Naive B cell (primary cell): ENCODE results near the gene FAM3C. TPM values are rescaled to one million over a fixed set of nuclear protein-coding genes. Genes with fewer than 3 reads are reported as not detected.

Experiments used
- ATAC-seq, 2 donors: fragments of 150-1000 bp; cut with Tn5 transposase; 2 replicates each; pipeline ENCODE4 v1.10.0; 2021; ENCODE audit warnings: low read depth in 2 of 2, mild to moderate bottlenecking in 2 of 2, moderate library complexity in 2 of 2
- DNase-seq: peaks from one replicate; pipeline ENCODE4 v3.0.0; 2022
- H3K27ac Mint-ChIP-seq, 6 donors: one replicate each; pipeline ENCODE4 v1.8.0; 2020 to 2022; ENCODE audit warnings: mild to moderate bottlenecking in 6 of 6, mixed read lengths in 6 of 6, moderate library complexity in 5 of 6, inconsistent platforms in 2 of 6
- H3K27me3 Mint-ChIP-seq, 3 donors: one replicate each; pipeline ENCODE4 v1.8.0; 2021 to 2022; ENCODE audit warnings: mixed read lengths in 3 of 3, mild to moderate bottlenecking in 1 of 3
- H3K36me3 Mint-ChIP-seq, 2 donors: one replicate each; pipeline ENCODE4 v1.8.0; 2020 to 2022; ENCODE audit warnings: mixed read lengths in 2 of 2, inconsistent platforms in 1 of 2, mild to moderate bottlenecking in 1 of 2
- H3K4me1 Mint-ChIP-seq, 3 donors: one replicate each; pipeline ENCODE4 v1.8.0; 2020 to 2022; ENCODE audit warnings: mixed read lengths in 3 of 3, inconsistent platforms in 1 of 3, mild to moderate bottlenecking in 1 of 3, moderate library complexity in 1 of 3
- H3K4me3 Mint-ChIP-seq, 8 donors: one replicate each; pipeline ENCODE4 v1.8.0; 2020 to 2022; ENCODE audit warnings: mild to moderate bottlenecking in 8 of 8, mixed read lengths in 8 of 8, moderate library complexity in 8 of 8, inconsistent platforms in 2 of 8
- H3K9me3 Mint-ChIP-seq, 7 donors: one replicate each; pipeline ENCODE4 v1.8.0; 2020 to 2022; ENCODE audit warnings: mixed read lengths in 7 of 7, mild to moderate bottlenecking in 5 of 7, inconsistent platforms in 2 of 7, moderate library complexity in 1 of 7
- polyA plus RNA-seq, 6 donors: library from polyadenylated mRNA; unstranded; fragments of 300-500 nt; fragmentation: Illumina TruSeq; gene quantifications; one replicate each; pipeline ENCODE4 v1.2.3, GENCODE V29; 2021; ENCODE audit warnings: low read depth in 6 of 6

Gene FAM3C
- polyA plus RNA-seq, 6 donors from 2014 or later = 79.8 to 115 (median 101) TPM

- ATAC-seq (no peak), DNase-seq (no peak)
- Mint-ChIP-seq H3K4me3 (no peak overlapping the region), H3K27ac (peak overlapping the region in 2 of 6 donors; percentile 47 to 80), H3K9me3 (peaks cover 4 to 22% (median 10%) of the 10 kb centered on the region in 7 donors), H3K4me1 (peaks cover 13 to 29% (median 24%) of the 10 kb centered on the region in 3 donors), H3K36me3 (peaks cover 36 to 64% of the 10 kb centered on the region in 2 donors), H3K27me3 (no peaks in the 10 kb centered on the region)
Measured at GRCh38 chr7:121307021-121307574, 89.0 kb downstream of the FAM3C start.

DNA sequence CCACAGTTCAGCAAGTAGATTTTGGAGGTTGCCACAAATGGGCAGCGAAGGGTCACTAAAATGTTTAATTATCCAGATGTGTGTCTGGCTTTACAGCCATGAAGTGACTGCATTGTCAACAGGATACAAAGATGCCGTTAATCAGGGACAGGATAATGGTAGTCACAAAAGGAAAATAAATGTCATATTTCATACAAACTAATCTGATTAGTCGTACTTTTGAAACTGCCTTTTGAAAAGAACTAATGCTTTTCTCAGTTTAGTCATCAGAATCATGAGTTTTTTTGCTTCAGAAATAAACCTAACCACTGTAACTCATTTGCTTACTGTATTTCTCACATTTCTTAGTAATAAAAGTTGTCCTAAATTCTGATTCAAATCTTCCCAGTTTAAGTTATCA, 89.5 kb downstream of the FAM3C start:
- H3K9me3 Mint-ChIP-seq = peaks cover 4 to 22% (median 10%) of the 10 kb centered on the region in 7 donors
- no peak for DNase-seq
- H3K27me3 Mint-ChIP-seq = no peaks in the 10 kb centered on the region
- peak overlapping the region in 3 of 6 donors; percentile 12 to 30 (median 16) for H3K27ac Mint-ChIP-seq
- H3K4me3 Mint-ChIP-seq = no peak overlapping the region
- ATAC-seq = no peak
- H3K4me1 Mint-ChIP-seq = peaks cover 18 to 34% (median 28%) of the 10 kb centered on the region in 3 donors
- H3K36me3 Mint-ChIP-seq = peaks cover 36 to 64% of the 10 kb centered on the region in 2 donors

DNA sequence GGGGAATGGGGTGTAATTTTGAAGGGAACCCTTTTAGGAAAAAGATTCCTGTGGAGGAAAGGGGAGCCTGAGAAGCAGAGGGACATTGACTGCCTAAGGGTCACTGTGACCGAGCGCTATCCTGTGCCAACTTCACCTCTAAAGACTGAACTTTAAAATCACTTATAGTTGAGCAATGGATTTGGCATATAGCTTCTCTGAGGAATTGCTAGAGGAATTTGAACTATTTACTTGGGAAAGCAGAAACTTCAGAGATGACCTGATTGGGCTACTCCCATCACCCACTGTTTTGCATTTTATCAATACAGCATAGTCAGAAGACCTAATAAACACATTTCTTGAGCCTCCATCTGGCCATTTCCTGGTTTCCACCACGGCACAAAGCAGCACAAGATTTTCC, 91.0 kb downstream of the FAM3C start:
- H3K4me3 Mint-ChIP-seq = no peak overlapping the region
- no peaks in the 10 kb centered on the region for H3K27me3 Mint-ChIP-seq
- ATAC-seq (no peak), DNase-seq (no peak)
- H3K9me3 Mint-ChIP-seq = peaks cover 2 to 11% (median 8%) of the 10 kb centered on the region in 7 donors
- H3K36me3 Mint-ChIP-seq = peaks cover 24 to 51% of the 10 kb centered on the region in 2 donors
- H3K4me1 Mint-ChIP-seq = peaks cover 19 to 38% (median 27%) of the 10 kb centered on the region in 3 donors
- peak overlapping the region in 1 of 6 donors; percentile 21 for H3K27ac Mint-ChIP-seq

GRCh38 chr7:121304102-121304658, 91.9 kb downstream of the FAM3C start:
- H3K27me3 Mint-ChIP-seq = no peaks in the 10 kb centered on the region
- peaks cover 2 to 6% (median 4%) of the 10 kb centered on the region in 7 donors for H3K9me3 Mint-ChIP-seq
- H3K27ac Mint-ChIP-seq = no peak overlapping the region
- H3K36me3 Mint-ChIP-seq = peaks cover 21 to 42% of the 10 kb centered on the region in 2 donors
- DNase-seq = no peak
- no peak for ATAC-seq
- no peak overlapping the region for H3K4me3 Mint-ChIP-seq
- peaks cover 20 to 38% (median 23%) of the 10 kb centered on the region in 3 donors for H3K4me1 Mint-ChIP-seq

DNA sequence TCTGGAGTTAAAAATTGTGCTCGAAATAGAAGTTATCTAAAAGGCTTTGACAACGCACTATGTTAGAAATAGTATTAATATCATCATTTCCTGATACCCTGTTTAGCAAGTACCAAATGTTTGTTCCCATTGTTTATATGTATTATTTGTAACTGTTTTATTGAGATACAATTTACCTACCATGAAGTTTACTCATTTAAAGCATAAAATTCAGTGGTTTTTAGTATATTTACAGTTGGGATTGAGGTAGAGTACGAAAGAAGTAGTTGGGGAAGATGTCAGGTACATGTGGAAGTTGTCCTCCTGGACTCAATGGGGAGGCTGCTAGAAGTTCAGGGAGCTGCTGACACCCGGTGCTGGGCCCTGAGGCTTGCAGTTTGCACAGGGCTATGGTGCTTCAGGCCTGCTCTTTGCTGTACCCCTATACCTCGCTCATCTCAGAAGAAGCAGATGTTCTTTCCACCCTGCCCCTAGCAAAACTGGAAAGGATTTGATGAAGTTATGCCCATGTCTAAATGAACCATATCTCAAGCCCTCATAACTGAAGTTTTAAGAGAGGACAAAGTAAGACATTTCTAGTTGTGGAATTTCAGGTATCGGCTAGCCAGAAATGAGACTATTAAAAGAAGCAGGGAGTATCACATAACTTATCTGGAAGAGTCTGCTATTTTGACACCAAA, 92.5 kb downstream of the FAM3C start:
- ATAC-seq = no peak
- peaks cover 2 to 6% (median 4%) of the 10 kb centered on the region in 7 donors for H3K9me3 Mint-ChIP-seq
- no peaks in the 10 kb centered on the region for H3K27me3 Mint-ChIP-seq
- peaks cover 14 to 36% of the 10 kb centered on the region in 2 donors for H3K36me3 Mint-ChIP-seq
- no peak overlapping the region for H3K4me3 Mint-ChIP-seq
- no peak for DNase-seq
- H3K4me1 Mint-ChIP-seq = peaks cover 20 to 38% (median 23%) of the 10 kb centered on the region in 3 donors
- H3K27ac Mint-ChIP-seq = no peak overlapping the region

GRCh38 chr7:121302214-121302745, 93.8 kb downstream of the FAM3C start:
- Mint-ChIP-seq H3K36me3 (peaks cover 11 to 32% of the 10 kb centered on the region in 2 donors), H3K4me1 (peaks cover 20 to 35% (median 22%) of the 10 kb centered on the region in 3 donors), H3K9me3 (peaks cover 2 to 6% (median 4%) of the 10 kb centered on the region in 7 donors), H3K27me3 (no peaks in the 10 kb centered on the region), H3K4me3 (peak overlapping the region in 2 of 8 donors; percentile 13 to 39), H3K27ac (peak overlapping the region in 5 of 6 donors; percentile 14 to 66 (median 34))
- ATAC-seq (peak; percentile 82 to 89), DNase-seq (peak; percentile 34)

DNA sequence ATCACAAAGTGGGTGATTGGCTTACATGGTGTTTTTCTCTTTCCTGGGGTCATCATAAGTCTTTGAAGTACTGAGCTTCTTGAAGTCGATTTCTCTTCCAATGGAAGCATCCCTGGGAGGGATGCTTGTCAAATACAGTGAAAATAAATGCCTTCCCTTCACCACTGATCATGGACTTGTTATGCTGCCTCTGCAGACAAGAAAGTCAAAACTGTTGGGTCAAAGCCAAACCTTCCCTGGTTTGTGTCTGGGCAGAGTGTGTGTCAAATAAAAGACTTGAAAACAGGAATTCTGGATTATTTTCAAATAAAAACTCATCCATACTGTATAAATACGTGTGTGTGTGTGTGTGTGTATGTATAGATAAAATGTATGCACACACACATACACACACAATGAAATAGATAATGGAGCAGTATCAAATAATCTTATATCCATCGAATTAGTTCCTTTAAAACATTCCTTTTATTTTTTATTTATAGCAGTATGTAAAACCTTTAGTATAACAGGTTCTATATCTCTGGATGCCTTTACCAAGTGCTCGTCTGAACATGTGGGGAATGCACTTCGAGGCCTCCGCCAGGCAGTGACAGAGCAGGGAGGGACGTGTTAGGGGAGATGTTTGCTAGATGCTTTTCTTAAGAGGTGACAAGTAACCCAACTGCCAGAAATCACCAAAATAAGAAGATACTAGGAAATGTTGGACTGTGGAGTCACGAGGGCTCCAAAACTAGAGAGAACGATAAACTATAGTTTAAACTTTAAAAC, 94.5 kb downstream of the FAM3C start:
- DNase-seq = no peak
- ATAC-seq = no peak
- peaks cover 5 to 25% of the 10 kb centered on the region in 2 donors for H3K36me3 Mint-ChIP-seq
- H3K27ac Mint-ChIP-seq = peak overlapping the region in 4 of 6 donors; percentile 1 to 66 (median 40)
- peaks cover 2 to 6% (median 4%) of the 10 kb centered on the region in 7 donors for H3K9me3 Mint-ChIP-seq
- peaks cover 17 to 29% (median 20%) of the 10 kb centered on the region in 3 donors for H3K4me1 Mint-ChIP-seq
- H3K4me3 Mint-ChIP-seq = peak overlapping the region in 1 of 8 donors; percentile 20
- H3K27me3 Mint-ChIP-seq = no peaks in the 10 kb centered on the region

- DNase-seq (no peak), ATAC-seq (no peak)
- no peaks in the 10 kb centered on the region for H3K27me3 Mint-ChIP-seq
- H3K36me3 Mint-ChIP-seq = peaks cover 0 to 18% of the 10 kb centered on the region in 2 donors
- peak overlapping the region in 3 of 6 donors; percentile 18 to 66 (median 37) for H3K27ac Mint-ChIP-seq
- H3K9me3 Mint-ChIP-seq = peaks cover 2 to 6% (median 4%) of the 10 kb centered on the region in 7 donors
- H3K4me1 Mint-ChIP-seq = peaks cover 17 to 21% (median 20%) of the 10 kb centered on the region in 3 donors
- H3K4me3 Mint-ChIP-seq = no peak overlapping the region
Measured at GRCh38 chr7:121300685-121301420, 95.3 kb downstream of the FAM3C start.

Other genes with a start within 250 kb of the FAM3C start
- gene WNT16, start 67.3 kb downstream of the FAM3C start, polyA plus RNA-seq = 1 to 10 TPM in 5 of 6 donors, under 1 TPM in 1; 1.00 to 4.3 (median 2.9) TPM